SK-N-SH treated with all-trans-retinoic acid at 6 μM for 48 hours (cell line): ENCODE results near the gene OPRL1.

Source experiments
- ATAC-seq: fragments of 200-7000 bp; cut with Tn5 transposase; 3 replicates; pipeline ENCODE4 v1.9.1; 2020; ENCODE audit warnings: mild to moderate bottlenecking, moderate library complexity
- BACH2 ChIP-seq: fragments of 250-450 bp; sonication (Bioruptor Pico); IDR thresholded peaks from 2 replicates; pipeline ENCODE4 v1.9.0; 2021; ENCODE audit warnings: mild to moderate bottlenecking, borderline replicate concordance
- CREB5 ChIP-seq: fragments of 250-450 bp; sonication (Bioruptor Pico); IDR thresholded peaks from 2 replicates; pipeline ENCODE4 v1.5.1; 2020; ENCODE audit warnings: low read depth, mild to moderate bottlenecking, moderate library complexity
- CSDC2 ChIP-seq: fragments of 250-450 bp; sonication (Bioruptor Pico); IDR thresholded peaks from 2 replicates; pipeline ENCODE4 v1.5.0; 2020; ENCODE audit warnings: mild to moderate bottlenecking, moderate library complexity
- CSRNP3 ChIP-seq: fragments of 250-450 bp; sonication (Bioruptor Pico); IDR thresholded peaks from 2 replicates; pipeline ENCODE4 v1.5.1; 2021; ENCODE audit warnings: mild to moderate bottlenecking, moderate library complexity
- ESRRG ChIP-seq: fragments of 250-450 bp; sonication (Bioruptor Pico); IDR thresholded peaks from 2 replicates; pipeline ENCODE4 v1.6.1; 2021; ENCODE audit warnings: mild to moderate bottlenecking
- GLIS3 ChIP-seq: fragments of 250-450 bp; sonication (Bioruptor Pico); IDR thresholded peaks from 2 replicates; pipeline ENCODE4 v1.5.0; 2020; ENCODE audit warnings: mild to moderate bottlenecking, moderate library complexity
- ISL1 ChIP-seq: fragments of 250-450 bp; sonication (Bioruptor Pico); IDR thresholded peaks from 2 replicates; pipeline ENCODE4 v2.1.2; 2022; ENCODE audit warnings: mild to moderate bottlenecking, moderate library complexity
- OSR1 ChIP-seq: fragments of 250-450 bp; sonication (Bioruptor Pico); IDR thresholded peaks from 2 replicates; pipeline ENCODE4 v1.8.0; 2022; ENCODE audit warnings: moderate library complexity, mild to moderate bottlenecking, inconsistent platforms
- PPARA ChIP-seq: fragments of 250-450 bp; sonication (Bioruptor Pico); IDR thresholded peaks from 2 replicates; pipeline ENCODE4 v1.5.0; 2020; ENCODE audit warnings: mild to moderate bottlenecking, borderline replicate concordance
- RARB ChIP-seq: fragments of 250-450 bp; sonication (Bioruptor Pico); IDR thresholded peaks from 2 replicates; pipeline ENCODE4 v1.8.0; 2021; ENCODE audit warnings: mild to moderate bottlenecking, moderate library complexity
- SNAI2 ChIP-seq: fragments of 250-450 bp; sonication (Bioruptor Pico); IDR thresholded peaks from 2 replicates; pipeline ENCODE4 v1.5.0; 2020; ENCODE audit warnings: mild to moderate bottlenecking, moderate library complexity
- TCF4 ChIP-seq: fragments of 250-450 bp; sonication (Bioruptor Pico); IDR thresholded peaks from 2 replicates; pipeline ENCODE4 v1.8.0; 2021; ENCODE audit warnings: mild to moderate bottlenecking, moderate library complexity, borderline replicate concordance
- TOX ChIP-seq: fragments of 250-450 bp; sonication (Bioruptor Pico); IDR thresholded peaks from 2 replicates; pipeline ENCODE4 v1.8.0; 2021; ENCODE audit warnings: mild to moderate bottlenecking, moderate library complexity, borderline replicate concordance
- ZC3H10 ChIP-seq: fragments of 250-450 bp; sonication (Bioruptor Pico); IDR thresholded peaks from 2 replicates; pipeline ENCODE4 v1.5.1; 2021; ENCODE audit warnings: mild to moderate bottlenecking, moderate library complexity
- ZFP3 ChIP-seq: fragments of 250-450 bp; sonication (Bioruptor Pico); IDR thresholded peaks from 2 replicates; pipeline ENCODE4 v1.5.0; 2020; ENCODE audit warnings: mild to moderate bottlenecking, moderate library complexity
- ZNF565 ChIP-seq: fragments of 450-650 bp; formaldehyde crosslinking; conservative IDR thresholded peaks from 2 replicates; pipeline ENCODE4 v1.5.0; 2020; ENCODE audit warnings: low read depth, mild to moderate bottlenecking, moderate library complexity
- ZNF70 ChIP-seq: fragments of 450-650 bp; formaldehyde crosslinking; IDR thresholded peaks from 2 replicates; pipeline ENCODE4 v1.5.0; 2020; ENCODE audit warnings: mild to moderate bottlenecking, moderate library complexity
- ZNF8 ChIP-seq: fragments of 450-650 bp; formaldehyde crosslinking; IDR thresholded peaks from 2 replicates; pipeline ENCODE4 v1.5.0; 2020; ENCODE audit warnings: mild to moderate bottlenecking, moderate library complexity
- TF ChIP-seq, protein P1 (sequence below): fragments of 250-450 bp; sonication (Bioruptor Pico); IDR thresholded peaks from 2 replicates; pipeline ENCODE4 v1.8.0; 2020; ENCODE audit warnings: mild to moderate bottlenecking, moderate library complexity, borderline replicate concordance
- TF ChIP-seq, protein P2 (sequence below): fragments of 250-450 bp; sonication (Bioruptor Pico); IDR thresholded peaks from 2 replicates; pipeline ENCODE4 v1.5.0; 2020; ENCODE audit warnings: mild to moderate bottlenecking, moderate library complexity

The OPRL1 gene

GRCh38 chr20:64130876-64131275, 51.0 kb downstream of the OPRL1 start:
- no peak for ATAC-seq
- TF ChIP-seq RARB (CRISPR knock-in tag), result no peak
- no peak for TF ChIP-seq CSRNP3 (CRISPR knock-in tag)
- no peak for TF ChIP-seq TCF4 (CRISPR knock-in tag)
- TF ChIP-seq ZFP3 (CRISPR knock-in tag), result no peak
- TF ChIP-seq ZNF70 (CRISPR knock-in tag), result no peak
- no peak for TF ChIP-seq ZC3H10 (CRISPR knock-in tag)
- TF ChIP-seq BACH2 (CRISPR knock-in tag), result no peak
- TF ChIP-seq, protein P1, sequence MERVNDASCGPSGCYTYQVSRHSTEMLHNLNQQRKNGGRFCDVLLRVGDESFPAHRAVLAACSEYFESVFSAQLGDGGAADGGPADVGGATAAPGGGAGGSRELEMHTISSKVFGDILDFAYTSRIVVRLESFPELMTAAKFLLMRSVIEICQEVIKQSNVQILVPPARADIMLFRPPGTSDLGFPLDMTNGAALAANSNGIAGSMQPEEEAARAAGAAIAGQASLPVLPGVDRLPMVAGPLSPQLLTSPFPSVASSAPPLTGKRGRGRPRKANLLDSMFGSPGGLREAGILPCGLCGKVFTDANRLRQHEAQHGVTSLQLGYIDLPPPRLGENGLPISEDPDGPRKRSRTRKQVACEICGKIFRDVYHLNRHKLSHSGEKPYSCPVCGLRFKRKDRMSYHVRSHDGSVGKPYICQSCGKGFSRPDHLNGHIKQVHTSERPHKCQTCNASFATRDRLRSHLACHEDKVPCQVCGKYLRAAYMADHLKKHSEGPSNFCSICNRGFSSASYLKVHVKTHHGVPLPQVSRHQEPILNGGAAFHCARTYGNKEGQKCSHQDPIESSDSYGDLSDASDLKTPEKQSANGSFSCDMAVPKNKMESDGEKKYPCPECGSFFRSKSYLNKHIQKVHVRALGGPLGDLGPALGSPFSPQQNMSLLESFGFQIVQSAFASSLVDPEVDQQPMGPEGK, result no peak
- TF ChIP-seq ESRRG (CRISPR knock-in tag), result no peak
- no peak for TF ChIP-seq ZNF8 (CRISPR knock-in tag)
- no peak for TF ChIP-seq CREB5
- TF ChIP-seq, protein P2, sequence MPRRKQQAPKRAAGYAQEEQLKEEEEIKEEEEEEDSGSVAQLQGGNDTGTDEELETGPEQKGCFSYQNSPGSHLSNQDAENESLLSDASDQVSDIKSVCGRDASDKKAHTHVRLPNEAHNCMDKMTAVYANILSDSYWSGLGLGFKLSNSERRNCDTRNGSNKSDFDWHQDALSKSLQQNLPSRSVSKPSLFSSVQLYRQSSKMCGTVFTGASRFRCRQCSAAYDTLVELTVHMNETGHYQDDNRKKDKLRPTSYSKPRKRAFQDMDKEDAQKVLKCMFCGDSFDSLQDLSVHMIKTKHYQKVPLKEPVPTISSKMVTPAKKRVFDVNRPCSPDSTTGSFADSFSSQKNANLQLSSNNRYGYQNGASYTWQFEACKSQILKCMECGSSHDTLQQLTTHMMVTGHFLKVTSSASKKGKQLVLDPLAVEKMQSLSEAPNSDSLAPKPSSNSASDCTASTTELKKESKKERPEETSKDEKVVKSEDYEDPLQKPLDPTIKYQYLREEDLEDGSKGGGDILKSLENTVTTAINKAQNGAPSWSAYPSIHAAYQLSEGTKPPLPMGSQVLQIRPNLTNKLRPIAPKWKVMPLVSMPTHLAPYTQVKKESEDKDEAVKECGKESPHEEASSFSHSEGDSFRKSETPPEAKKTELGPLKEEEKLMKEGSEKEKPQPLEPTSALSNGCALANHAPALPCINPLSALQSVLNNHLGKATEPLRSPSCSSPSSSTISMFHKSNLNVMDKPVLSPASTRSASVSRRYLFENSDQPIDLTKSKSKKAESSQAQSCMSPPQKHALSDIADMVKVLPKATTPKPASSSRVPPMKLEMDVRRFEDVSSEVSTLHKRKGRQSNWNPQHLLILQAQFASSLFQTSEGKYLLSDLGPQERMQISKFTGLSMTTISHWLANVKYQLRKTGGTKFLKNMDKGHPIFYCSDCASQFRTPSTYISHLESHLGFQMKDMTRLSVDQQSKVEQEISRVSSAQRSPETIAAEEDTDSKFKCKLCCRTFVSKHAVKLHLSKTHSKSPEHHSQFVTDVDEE (CRISPR knock-in tag), result no peak
- TF ChIP-seq ISL1, result no peak

GRCh38 chr20:64131406-64131805, 51.5 kb downstream of the OPRL1 start:
- TF ChIP-seq CREB5 (no peak), GLIS3 (CRISPR knock-in tag) (no peak), ISL1 (no peak), OSR1 (CRISPR knock-in tag) (no peak), ESRRG (CRISPR knock-in tag) (no peak), ZC3H10 (CRISPR knock-in tag) (no peak), SNAI2 (CRISPR knock-in tag) (no peak), ZFP3 (CRISPR knock-in tag) (no peak), ZNF565 (no peak), RARB (CRISPR knock-in tag) (no peak), CSDC2 (no peak), TOX (CRISPR knock-in tag) (no peak), PPARA (CRISPR knock-in tag) (no peak), ZNF70 (CRISPR knock-in tag) (no peak), ZNF8 (CRISPR knock-in tag) (no peak)
- TF ChIP-seq, protein P2 (CRISPR knock-in tag), result no peak
- ATAC-seq, result peak; percentile 88
